Endothelial cell of umbilical vein (primary cell): ENCODE measurements around the gene JPH2.

Experiments used
- CTCF ChIP-seq, 2 donors: IDR thresholded peaks; 1 replicate in 1 of 2; 2 replicates in 1 of 2; pipeline ENCODE4 v1.5.1; 2011; ENCODE audit warnings: low read length in 2 of 2, mild to moderate bottlenecking in 2 of 2, moderate library complexity in 2 of 2, control low read depth in 1 of 2, inconsistent platforms in 1 of 2, low read depth in 1 of 2; ENCODE audit not compliant: insufficient read depth in 1 of 2; ENCODE audit errors: extremely low read depth in 1 of 2
- EZH2 ChIP-seq: IDR thresholded peaks from 2 replicates; pipeline ENCODE4 v1.6.1; 2012; ENCODE audit warnings: borderline replicate concordance, low read depth, mild to moderate bottlenecking, moderate library complexity, low read length, inconsistent platforms; ENCODE audit not compliant: severe bottlenecking
- FOS ChIP-seq: IDR thresholded peaks from 2 replicates; pipeline ENCODE4 v1.6.1; 2011; ENCODE audit warnings: mild to moderate bottlenecking, low read length, moderate library complexity, borderline replicate concordance; ENCODE audit not compliant: insufficient read depth
- GATA2 ChIP-seq: IDR thresholded peaks from 2 replicates; pipeline ENCODE4 v1.7.0; 2011; ENCODE audit warnings: low read depth, mild to moderate bottlenecking, moderate library complexity, mixed read lengths, low read length; ENCODE audit not compliant: insufficient read length, insufficient read depth
- JUN ChIP-seq: IDR thresholded peaks from 2 replicates; pipeline ENCODE4 v1.6.1; 2011; ENCODE audit warnings: borderline replicate concordance, low read depth; ENCODE audit not compliant: insufficient read length, insufficient read depth
- MAX ChIP-seq: IDR thresholded peaks from 2 replicates; pipeline ENCODE4 v1.6.1; 2011; ENCODE audit not compliant: insufficient read depth, insufficient read length
- MYC ChIP-seq: IDR thresholded peaks from one replicate; pipeline ENCODE4 v1.6.1; 2011; ENCODE audit warnings: mild to moderate bottlenecking, low read depth, low read length
- POLR2A ChIP-seq: IDR thresholded peaks from 2 replicates; pipeline ENCODE4 v1.6.1; 2012; ENCODE audit warnings: low read depth, mild to moderate bottlenecking, control low read depth, low read length
- POLR2AphosphoS5 ChIP-seq: IDR thresholded peaks from 2 replicates; pipeline ENCODE4 v1.6.1; 2012; ENCODE audit warnings: low read depth, mild to moderate bottlenecking, control low read depth, low read length, moderate library complexity; ENCODE audit not compliant: insufficient read depth

DNA sequence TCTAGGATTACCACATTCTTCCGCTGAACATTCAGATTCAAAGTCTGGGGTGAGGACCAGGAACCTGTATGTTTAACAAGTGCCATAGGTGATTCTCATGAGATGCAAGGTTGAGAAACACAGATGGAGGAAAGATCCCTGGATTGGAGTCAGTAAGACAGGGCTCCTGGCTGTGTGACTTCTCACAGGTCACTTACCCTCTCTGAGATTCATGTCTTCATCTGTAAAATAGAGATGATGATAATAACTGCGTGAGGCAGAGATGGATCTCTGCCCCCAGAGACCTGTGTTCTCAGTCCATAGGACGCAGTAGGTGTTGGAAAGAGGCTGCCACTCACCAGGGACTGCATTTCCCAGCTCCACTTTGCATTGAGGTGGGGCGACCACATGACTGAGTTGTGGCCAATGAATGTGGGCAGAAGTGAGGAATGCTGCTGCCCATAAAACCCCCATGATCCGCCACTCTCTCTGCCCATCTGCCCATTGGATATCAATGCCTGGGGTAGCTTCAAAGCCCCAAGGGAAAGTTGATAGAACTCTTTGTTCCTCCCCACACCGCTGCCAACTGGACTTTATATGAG lies 46.5 kb upstream of the JPH2 start:
- TF ChIP-seq POLR2A (no peak), POLR2AphosphoS5 (no peak), CTCF (IDR thresholded peaks at IDR 0.05; ENCODE audit: extremely low read depth in 1 of 2, insufficient read depth in 1 of 2, low read depth in 1 of 2, low read length in 2 of 2) (no peak), MAX (no peak), GATA2 (no peak), JUN (no peak), EZH2 (no peak), FOS (no peak), MYC (no peak)
